Fibroblast of lung (primary cell): ENCODE measurements around the gene SEZ6L. TPM values are rescaled to one million over a fixed set of nuclear protein-coding genes. Genes with fewer than 3 reads are reported as not detected.
A peak's percentile ranks its signal among the peaks of the same experiment; 100 is the strongest.

Experiments used
- DNase-seq, 2 donors: peaks; one replicate each; pipeline versions ENCODE4 v3.0.0 to v3.0.0-alpha.2; 2010; ENCODE audit warnings: low read depth in 2 of 2
- H2AFZ ChIP-seq: 2 replicates; pipeline ENCODE4 v1.5.1; 2012; ENCODE audit warnings: low read length, control low read depth, inconsistent platforms
- H3K27ac ChIP-seq: 2 replicates; pipeline ENCODE4 v1.5.1; 2011; ENCODE audit warnings: low read length, control low read depth; ENCODE audit not compliant: insufficient read depth
- H3K27me3 ChIP-seq: 2 replicates; pipeline ENCODE4 v1.5.1; 2011; ENCODE audit warnings: mild to moderate bottlenecking, low read length; ENCODE audit not compliant: control insufficient read depth, insufficient read depth
- H3K36me3 ChIP-seq: 2 replicates; pipeline ENCODE4 v1.5.1; 2011; ENCODE audit warnings: low read length; ENCODE audit not compliant: control insufficient read depth, insufficient read depth
- H3K4me1 ChIP-seq: 2 replicates; pipeline ENCODE4 v1.5.1; 2011; ENCODE audit warnings: low read length; ENCODE audit not compliant: control insufficient read depth, insufficient read depth; ENCODE audit errors: extremely low read depth
- H3K4me2 ChIP-seq: 2 replicates; pipeline ENCODE4 v1.5.1; 2011; ENCODE audit warnings: low read length, control low read depth; ENCODE audit not compliant: insufficient read depth; ENCODE audit errors: extremely low read depth
- H3K4me3 ChIP-seq, 4 experiments: fragments of 200-600 bp in 1 of 4; sonication (generic) in 1 of 4; replicated peaks in 1 of 4; 2 replicates each; pipeline ENCODE4 v1.5.1; 2011 to 2016; ENCODE audit warnings: low read length in 4 of 4, low read depth in 3 of 4, mild to moderate bottlenecking in 3 of 4, control low read depth in 2 of 4, inconsistent platforms in 1 of 4, mixed read lengths in 1 of 4; ENCODE audit not compliant: insufficient read depth in 1 of 4; ENCODE audit errors: control extremely low read depth in 1 of 4
- H3K79me2 ChIP-seq: 2 replicates; pipeline ENCODE4 v1.5.1; 2012; ENCODE audit warnings: mild to moderate bottlenecking, low read length, inconsistent platforms; ENCODE audit not compliant: control insufficient read depth, insufficient read depth
- H3K9ac ChIP-seq: 2 replicates; pipeline ENCODE4 v1.5.1; 2011; ENCODE audit warnings: mild to moderate bottlenecking, low read length, control low read depth; ENCODE audit not compliant: insufficient read depth
- H3K9me3 ChIP-seq: 2 replicates; pipeline ENCODE4 v1.5.1; 2012; ENCODE audit warnings: low read depth, low read length; ENCODE audit not compliant: control insufficient read depth, insufficient read depth
- H4K20me1 ChIP-seq: 2 replicates; pipeline ENCODE4 v1.5.1; 2011; ENCODE audit warnings: low read length; ENCODE audit not compliant: control insufficient read depth, insufficient read depth; ENCODE audit errors: extremely low read depth
- EZH2 ChIP-seq: IDR thresholded peaks from 2 replicates; pipeline ENCODE4 v1.5.1; 2012; ENCODE audit warnings: low read length, control low read depth, mild to moderate bottlenecking; ENCODE audit errors: missing control alignments
- polyA plus RNA-seq, 2 donors: library from polyadenylated mRNA; depleted of rRNA in 1 of 2; stranded (reverse) in 1 of 2; unstranded in 1 of 2; fragments of >200 nt; gene quantifications; 2 replicates each; pipeline ENCODE4 v1.2.1, GENCODE V29; 2011 to 2012; ENCODE audit warnings: missing spikeins in 1 of 2
- total RNA-seq: library from RNA; depleted of rRNA; stranded (reverse); fragments of >200 nt; gene quantifications from 2 replicates; pipeline ENCODE4 v1.2.1, GENCODE V29; 2014
- TF ChIP-seq, protein P1 (sequence below), 2 donors: IDR thresholded peaks in 1 of 2; conservative IDR thresholded peaks in 1 of 2; 1 replicate in 1 of 2; 2 replicates in 1 of 2; pipeline ENCODE4 v1.5.1; 2011 to 2012; ENCODE audit warnings: low read length in 2 of 2, control low read depth in 1 of 2, inconsistent platforms in 1 of 2, low read depth in 1 of 2, mild to moderate bottlenecking in 1 of 2

Gene SEZ6L
- total and polyA plus RNA-seq, 2 donors (not counting 1 experiment from before 2014, with no cell fraction given) = not detected

GRCh38 chr22:26170795-26171580, 1.7 kb downstream of the SEZ6L start:
- Histone ChIP-seq H3K4me3 (no peak overlapping the region), H3K4me1 (no peaks in the 10 kb centered on the region), H3K27me3 (peaks cover 8% of the 10 kb centered on the region), H3K9me3 (no peaks in the 10 kb centered on the region), H2AFZ (no peak overlapping the region), H3K36me3 (no peaks in the 10 kb centered on the region), H3K79me2 (no peaks in the 10 kb centered on the region), H4K20me1 (no peaks in the 10 kb centered on the region), H3K27ac (no peak overlapping the region), H3K9ac (no peak overlapping the region), H3K4me2 (no peak overlapping the region)
- DNase-seq = no peak
- no peak for TF ChIP-seq EZH2
- TF ChIP-seq, protein P1, sequence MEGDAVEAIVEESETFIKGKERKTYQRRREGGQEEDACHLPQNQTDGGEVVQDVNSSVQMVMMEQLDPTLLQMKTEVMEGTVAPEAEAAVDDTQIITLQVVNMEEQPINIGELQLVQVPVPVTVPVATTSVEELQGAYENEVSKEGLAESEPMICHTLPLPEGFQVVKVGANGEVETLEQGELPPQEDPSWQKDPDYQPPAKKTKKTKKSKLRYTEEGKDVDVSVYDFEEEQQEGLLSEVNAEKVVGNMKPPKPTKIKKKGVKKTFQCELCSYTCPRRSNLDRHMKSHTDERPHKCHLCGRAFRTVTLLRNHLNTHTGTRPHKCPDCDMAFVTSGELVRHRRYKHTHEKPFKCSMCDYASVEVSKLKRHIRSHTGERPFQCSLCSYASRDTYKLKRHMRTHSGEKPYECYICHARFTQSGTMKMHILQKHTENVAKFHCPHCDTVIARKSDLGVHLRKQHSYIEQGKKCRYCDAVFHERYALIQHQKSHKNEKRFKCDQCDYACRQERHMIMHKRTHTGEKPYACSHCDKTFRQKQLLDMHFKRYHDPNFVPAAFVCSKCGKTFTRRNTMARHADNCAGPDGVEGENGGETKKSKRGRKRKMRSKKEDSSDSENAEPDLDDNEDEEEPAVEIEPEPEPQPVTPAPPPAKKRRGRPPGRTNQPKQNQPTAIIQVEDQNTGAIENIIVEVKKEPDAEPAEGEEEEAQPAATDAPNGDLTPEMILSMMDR (conservative IDR thresholded peaks at IDR 0.05 in 1 of 2, IDR thresholded peaks at IDR 0.05 in 1 of 2; ENCODE audit: low read depth in 1 of 2, low read length in 2 of 2) = no peak

- Histone ChIP-seq H2AFZ (no peak overlapping the region), H3K79me2 (no peaks in the 10 kb centered on the region), H3K4me3 (no peak overlapping the region), H3K27me3 (peaks cover 8% of the 10 kb centered on the region), H3K27ac (no peak overlapping the region), H3K4me2 (no peak overlapping the region), H4K20me1 (no peaks in the 10 kb centered on the region), H3K9me3 (no peaks in the 10 kb centered on the region), H3K9ac (no peak overlapping the region), H3K36me3 (no peaks in the 10 kb centered on the region), H3K4me1 (no peaks in the 10 kb centered on the region)
- TF ChIP-seq, protein P1 (conservative IDR thresholded peaks at IDR 0.05 in 1 of 2, IDR thresholded peaks at IDR 0.05 in 1 of 2; ENCODE audit: low read depth in 1 of 2, low read length in 2 of 2) = peak; percentile 31 to 51
- no peak for TF ChIP-seq EZH2
- peak; percentile 1 to 9 for DNase-seq
Measured at GRCh38 chr22:26172389-26172990, 3.2 kb downstream of the SEZ6L start.

DNA sequence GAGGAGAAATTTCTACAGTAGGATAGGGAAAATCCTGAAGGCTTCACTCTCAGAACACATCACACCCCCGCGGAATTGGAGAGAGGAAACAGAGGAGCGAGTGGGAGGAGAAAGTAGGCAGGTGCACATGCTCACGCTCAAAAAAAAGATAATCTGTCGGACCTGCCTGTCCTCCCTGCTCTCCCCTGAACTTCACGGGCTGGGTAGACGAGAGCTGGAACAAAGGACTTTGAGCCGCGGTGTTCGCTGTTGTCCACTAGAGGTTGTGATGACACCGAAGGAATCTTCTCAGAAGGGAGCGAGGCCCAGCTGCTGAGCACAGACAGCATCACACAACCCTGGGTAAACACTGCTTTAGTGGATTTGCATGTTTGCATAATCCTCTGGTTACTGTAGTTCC, 5.0 kb downstream of the SEZ6L start:
- Histone ChIP-seq H3K4me2 (no peak overlapping the region), H3K36me3 (no peaks in the 10 kb centered on the region), H3K27me3 (no peaks in the 10 kb centered on the region), H2AFZ (no peak overlapping the region), H3K4me1 (no peaks in the 10 kb centered on the region), H3K9ac (no peak overlapping the region), H3K79me2 (no peaks in the 10 kb centered on the region), H3K27ac (no peak overlapping the region), H3K9me3 (no peaks in the 10 kb centered on the region), H3K4me3 (no peak overlapping the region), H4K20me1 (no peaks in the 10 kb centered on the region)
- no peak for TF ChIP-seq EZH2
- TF ChIP-seq, protein P1 (conservative IDR thresholded peaks at IDR 0.05 in 1 of 2, IDR thresholded peaks at IDR 0.05 in 1 of 2; ENCODE audit: low read depth in 1 of 2, low read length in 2 of 2) = no peak
- no peak for DNase-seq
